GM12801 (cell line): ENCODE results near the gene BCAS3.

Source experiments
- CTCF ChIP-seq: IDR thresholded peaks from one replicate; pipeline ENCODE4 v1.5.1; 2011; ENCODE audit warnings: control low read depth; ENCODE audit not compliant: insufficient read length; ENCODE audit errors: extremely low read depth

The BCAS3 gene

DNA sequence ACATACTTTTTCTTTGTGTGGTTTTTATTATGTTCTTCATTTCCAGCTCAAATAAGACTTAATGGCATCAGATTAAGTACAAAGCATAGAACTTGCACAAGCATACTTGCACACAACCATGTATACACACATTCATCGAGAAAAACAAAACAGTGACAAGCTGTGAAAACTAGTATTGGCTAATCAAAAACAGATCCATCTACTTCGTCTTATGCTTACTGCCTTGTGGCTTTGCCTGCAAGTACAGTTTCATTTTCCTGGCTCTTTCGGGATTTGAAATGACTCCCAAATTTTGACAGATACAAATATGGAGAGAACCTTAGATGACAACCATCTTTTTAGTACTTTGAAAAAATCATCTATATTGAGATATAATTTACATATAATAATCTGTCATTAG, 338.3 kb downstream of the BCAS3 start:
- no peak for TF ChIP-seq CTCF

DNA sequence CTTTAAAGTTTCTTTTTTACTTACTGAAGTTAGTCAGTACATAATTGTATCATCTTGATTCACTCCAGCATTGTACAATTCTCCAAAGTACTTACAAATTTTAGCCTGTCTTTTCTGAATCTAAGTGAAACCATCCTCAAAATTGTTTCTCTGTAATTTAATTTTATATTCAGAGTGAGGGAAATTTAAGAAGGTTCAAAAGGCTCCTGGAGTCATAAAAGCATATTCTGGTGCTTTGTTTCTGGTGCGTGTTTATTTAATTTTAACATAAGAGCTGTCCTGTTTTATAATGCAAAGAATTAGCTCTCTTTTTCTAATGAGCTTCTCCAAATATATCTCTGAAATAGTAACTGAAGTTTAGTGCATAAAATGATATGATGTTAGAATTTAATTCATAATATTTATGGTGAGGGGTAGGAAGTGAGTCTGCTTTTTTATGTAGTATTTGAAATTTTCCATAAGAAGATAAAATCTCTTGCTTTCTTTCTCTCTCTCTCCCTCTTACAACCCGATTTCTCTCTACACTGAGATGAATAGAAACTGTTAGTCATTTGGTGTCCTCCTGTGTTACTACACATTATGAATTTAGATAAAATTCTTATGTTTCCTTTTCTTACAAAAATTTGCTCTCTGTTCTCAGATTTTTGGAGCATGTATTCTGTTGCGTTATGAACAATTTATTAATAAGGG, 339.8 kb downstream of the BCAS3 start:
- no peak for TF ChIP-seq CTCF

- no peak for TF ChIP-seq CTCF
Observed at GRCh38 chr17:61018938-61019337, 341.3 kb downstream of the BCAS3 start.

- TF ChIP-seq CTCF, result no peak
Observed at GRCh38 chr17:61023996-61024395, 346.3 kb downstream of the BCAS3 start.

DNA sequence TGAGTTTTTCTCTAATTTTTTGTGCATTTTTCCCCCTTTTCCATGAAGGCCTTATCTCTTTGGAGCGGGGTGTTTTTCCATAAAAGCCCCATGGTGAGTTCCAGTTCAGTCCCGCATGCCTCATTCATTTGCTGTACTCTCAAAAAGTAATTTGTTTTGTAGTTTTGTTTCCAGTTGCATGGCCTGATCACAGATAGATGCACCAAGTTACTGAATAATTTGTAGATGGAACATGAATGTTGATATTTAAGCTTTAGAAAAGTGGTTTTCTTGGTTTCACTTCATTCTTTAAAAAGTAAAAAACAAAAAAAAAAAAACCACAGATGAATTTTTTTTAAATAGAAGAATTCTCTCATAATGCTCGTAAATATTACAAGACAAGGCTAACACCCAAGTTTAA, 349.2 kb downstream of the BCAS3 start:
- TF ChIP-seq CTCF, result no peak

DNA sequence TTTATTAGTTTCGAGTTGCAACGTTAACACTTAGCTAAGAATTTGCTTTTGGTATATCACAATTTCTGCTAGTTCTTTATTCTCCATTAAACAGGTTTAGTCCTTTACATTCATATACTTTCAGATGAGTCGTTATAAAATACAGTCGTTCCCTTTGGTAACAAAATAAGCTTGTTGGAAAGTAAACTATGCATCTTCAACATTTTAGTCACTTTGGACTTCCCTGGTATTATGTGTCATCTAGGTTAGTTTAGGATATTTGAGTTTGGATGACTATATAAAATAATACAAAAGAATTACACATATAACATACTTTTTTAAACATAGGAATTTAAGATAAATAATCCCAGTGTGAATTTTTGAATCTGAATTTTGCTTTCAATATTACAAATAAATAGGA, 351.5 kb downstream of the BCAS3 start:
- TF ChIP-seq CTCF, result no peak

GRCh38 chr17:61040666-61041065, 363.0 kb downstream of the BCAS3 start:
- TF ChIP-seq CTCF, result no peak

- TF ChIP-seq CTCF, result no peak
Observed at GRCh38 chr17:61047515-61047914, 369.9 kb downstream of the BCAS3 start.
